ENCODE measurements around the gene S1PR2. TPM values are rescaled to one million over a fixed set of nuclear protein-coding genes. Genes with fewer than 3 reads are reported as not detected.

The S1PR2 gene
- total and polyA plus RNA-seq, 9 of the 15 experiments (the other 6 are each of a cell fraction or from before 2014, with no cell fraction given), result 1.5 to 3.9 (median 2.0) TPM

DNA sequence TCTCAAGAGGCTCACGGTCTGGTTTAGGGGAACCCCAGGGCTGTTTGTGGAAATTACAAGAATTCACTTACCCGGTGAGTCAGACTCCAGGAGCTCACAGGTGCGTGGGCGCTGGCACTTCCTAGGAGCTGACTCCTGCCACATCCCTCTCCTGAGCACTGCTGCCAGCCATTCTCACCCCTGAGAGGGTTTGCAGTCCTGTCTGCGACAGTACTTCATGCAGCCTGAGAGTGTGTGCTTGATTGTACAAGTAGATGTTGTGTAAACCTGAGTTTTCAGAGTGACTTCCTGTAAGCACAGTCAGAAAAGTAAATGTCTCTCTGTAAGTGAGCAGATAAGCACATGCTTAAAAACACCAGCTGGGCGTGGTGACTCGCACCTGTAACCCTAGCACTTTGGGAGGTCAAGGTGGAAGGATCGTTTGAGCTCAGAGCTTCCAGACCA is 29.0 kb upstream of the S1PR2 start (continued):
- no peak for TF ChIP-seq NFIC (IDR thresholded peaks at IDR 0.05)
- TF ChIP-seq MEF2D (tag; conservative IDR thresholded peaks at IDR 0.05; ENCODE audit: low read depth), result no peak
- TF ChIP-seq, protein P1, sequence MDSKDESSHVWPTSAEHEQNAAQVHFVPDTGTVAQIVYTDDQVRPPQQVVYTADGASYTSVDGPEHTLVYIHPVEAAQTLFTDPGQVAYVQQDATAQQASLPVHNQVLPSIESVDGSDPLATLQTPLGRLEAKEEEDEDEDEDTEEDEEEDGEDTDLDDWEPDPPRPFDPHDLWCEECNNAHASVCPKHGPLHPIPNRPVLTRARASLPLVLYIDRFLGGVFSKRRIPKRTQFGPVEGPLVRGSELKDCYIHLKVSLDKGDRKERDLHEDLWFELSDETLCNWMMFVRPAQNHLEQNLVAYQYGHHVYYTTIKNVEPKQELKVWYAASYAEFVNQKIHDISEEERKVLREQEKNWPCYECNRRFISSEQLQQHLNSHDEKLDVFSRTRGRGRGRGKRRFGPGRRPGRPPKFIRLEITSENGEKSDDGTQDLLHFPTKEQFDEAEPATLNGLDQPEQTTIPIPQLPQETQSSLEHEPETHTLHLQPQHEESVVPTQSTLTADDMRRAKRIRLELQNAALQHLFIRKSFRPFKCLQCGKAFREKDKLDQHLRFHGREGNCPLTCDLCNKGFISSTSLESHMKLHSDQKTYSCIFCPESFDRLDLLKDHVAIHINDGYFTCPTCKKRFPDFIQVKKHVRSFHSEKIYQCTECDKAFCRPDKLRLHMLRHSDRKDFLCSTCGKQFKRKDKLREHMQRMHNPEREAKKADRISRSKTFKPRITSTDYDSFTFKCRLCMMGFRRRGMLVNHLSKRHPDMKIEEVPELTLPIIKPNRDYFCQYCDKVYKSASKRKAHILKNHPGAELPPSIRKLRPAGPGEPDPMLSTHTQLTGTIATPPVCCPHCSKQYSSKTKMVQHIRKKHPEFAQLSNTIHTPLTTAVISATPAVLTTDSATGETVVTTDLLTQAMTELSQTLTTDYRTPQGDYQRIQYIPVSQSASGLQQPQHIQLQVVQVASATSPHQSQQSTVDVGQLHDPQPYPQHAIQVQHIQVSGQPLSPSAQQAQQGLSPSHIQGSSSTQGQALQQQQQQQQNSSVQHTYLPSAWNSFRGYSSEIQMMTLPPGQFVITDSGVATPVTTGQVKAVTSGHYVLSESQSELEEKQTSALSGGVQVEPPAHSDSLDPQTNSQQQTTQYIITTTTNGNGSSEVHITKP (IDR thresholded peaks at IDR 0.05; ENCODE audit: partially characterized antibody), result no peak
- TF ChIP-seq CXXC5 (CRISPR knock-in tag; IDR thresholded peaks at IDR 0.05), result no peak
- TF ChIP-seq, protein P2, sequence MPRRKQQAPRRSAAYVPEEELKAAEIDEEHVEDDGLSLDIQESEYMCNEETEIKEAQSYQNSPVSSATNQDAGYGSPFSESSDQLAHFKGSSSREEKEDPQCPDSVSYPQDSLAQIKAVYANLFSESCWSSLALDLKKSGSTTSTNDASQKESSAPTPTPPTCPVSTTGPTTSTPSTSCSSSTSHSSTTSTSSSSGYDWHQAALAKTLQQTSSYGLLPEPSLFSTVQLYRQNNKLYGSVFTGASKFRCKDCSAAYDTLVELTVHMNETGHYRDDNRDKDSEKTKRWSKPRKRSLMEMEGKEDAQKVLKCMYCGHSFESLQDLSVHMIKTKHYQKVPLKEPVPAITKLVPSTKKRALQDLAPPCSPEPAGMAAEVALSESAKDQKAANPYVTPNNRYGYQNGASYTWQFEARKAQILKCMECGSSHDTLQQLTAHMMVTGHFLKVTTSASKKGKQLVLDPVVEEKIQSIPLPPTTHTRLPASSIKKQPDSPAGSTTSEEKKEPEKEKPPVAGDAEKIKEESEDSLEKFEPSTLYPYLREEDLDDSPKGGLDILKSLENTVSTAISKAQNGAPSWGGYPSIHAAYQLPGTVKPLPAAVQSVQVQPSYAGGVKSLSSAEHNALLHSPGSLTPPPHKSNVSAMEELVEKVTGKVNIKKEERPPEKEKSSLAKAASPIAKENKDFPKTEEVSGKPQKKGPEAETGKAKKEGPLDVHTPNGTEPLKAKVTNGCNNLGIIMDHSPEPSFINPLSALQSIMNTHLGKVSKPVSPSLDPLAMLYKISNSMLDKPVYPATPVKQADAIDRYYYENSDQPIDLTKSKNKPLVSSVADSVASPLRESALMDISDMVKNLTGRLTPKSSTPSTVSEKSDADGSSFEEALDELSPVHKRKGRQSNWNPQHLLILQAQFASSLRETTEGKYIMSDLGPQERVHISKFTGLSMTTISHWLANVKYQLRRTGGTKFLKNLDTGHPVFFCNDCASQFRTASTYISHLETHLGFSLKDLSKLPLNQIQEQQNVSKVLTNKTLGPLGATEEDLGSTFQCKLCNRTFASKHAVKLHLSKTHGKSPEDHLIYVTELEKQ (CRISPR knock-in tag; IDR thresholded peaks at IDR 0.05), result no peak
- TF ChIP-seq TCF3 (CRISPR knock-in tag; IDR thresholded peaks at IDR 0.05), result 0 out of 2 replicates have a peak, but pooled peaks have one; percentile 46
- TF ChIP-seq, protein P3, sequence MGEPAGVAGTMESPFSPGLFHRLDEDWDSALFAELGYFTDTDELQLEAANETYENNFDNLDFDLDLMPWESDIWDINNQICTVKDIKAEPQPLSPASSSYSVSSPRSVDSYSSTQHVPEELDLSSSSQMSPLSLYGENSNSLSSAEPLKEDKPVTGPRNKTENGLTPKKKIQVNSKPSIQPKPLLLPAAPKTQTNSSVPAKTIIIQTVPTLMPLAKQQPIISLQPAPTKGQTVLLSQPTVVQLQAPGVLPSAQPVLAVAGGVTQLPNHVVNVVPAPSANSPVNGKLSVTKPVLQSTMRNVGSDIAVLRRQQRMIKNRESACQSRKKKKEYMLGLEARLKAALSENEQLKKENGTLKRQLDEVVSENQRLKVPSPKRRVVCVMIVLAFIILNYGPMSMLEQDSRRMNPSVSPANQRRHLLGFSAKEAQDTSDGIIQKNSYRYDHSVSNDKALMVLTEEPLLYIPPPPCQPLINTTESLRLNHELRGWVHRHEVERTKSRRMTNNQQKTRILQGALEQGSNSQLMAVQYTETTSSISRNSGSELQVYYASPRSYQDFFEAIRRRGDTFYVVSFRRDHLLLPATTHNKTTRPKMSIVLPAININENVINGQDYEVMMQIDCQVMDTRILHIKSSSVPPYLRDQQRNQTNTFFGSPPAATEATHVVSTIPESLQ (CRISPR knock-in tag; IDR thresholded peaks at IDR 0.05), result no peak
- TF ChIP-seq PHF8 (IDR thresholded peaks at IDR 0.05; ENCODE audit: borderline replicate concordance, low read length), result no peak
- TF ChIP-seq, protein P4, sequence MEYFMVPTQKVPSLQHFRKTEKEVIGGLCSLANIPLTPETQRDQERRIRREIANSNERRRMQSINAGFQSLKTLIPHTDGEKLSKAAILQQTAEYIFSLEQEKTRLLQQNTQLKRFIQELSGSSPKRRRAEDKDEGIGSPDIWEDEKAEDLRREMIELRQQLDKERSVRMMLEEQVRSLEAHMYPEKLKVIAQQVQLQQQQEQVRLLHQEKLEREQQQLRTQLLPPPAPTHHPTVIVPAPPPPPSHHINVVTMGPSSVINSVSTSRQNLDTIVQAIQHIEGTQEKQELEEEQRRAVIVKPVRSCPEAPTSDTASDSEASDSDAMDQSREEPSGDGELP (CRISPR knock-in tag; IDR thresholded peaks at IDR 0.05; ENCODE audit: borderline replicate concordance), result peak; percentile 26; the same call in 1 of the 2 replicates
- TF ChIP-seq ARID1B (IDR thresholded peaks at IDR 0.05), result peak; percentile 42
- no peak for TF ChIP-seq RBM34 (IDR thresholded peaks at IDR 0.05; ENCODE audit: borderline replicate concordance, insufficient read depth, low read length)
- TF ChIP-seq CBFA2T3 (IDR thresholded peaks at IDR 0.05), result peak; percentile 66

Data from K562 (cell line).